Activated CD4-positive, CD25-positive, alpha-beta regulatory T cell treated with anti-CD3 and anti-CD28 coated beads, Interleukin-2, amount 50 U/mL, for 24 hours (primary cell): ENCODE results near the gene C1QTNF9.
"Not testable (repeated sequence)": the region's sequence is repeated elsewhere in the genome, so short reads cannot be mapped to it uniquely, and the experiment has no call there.

Source experiments
- ATAC-seq, 2 donors: fragments of 150-1000 bp; cut with Tn5 transposase; one replicate each; pipeline ENCODE4 v1.10.0; 2021; ENCODE audit warnings: mild to moderate bottlenecking in 1 of 2, moderate library complexity in 1 of 2

Gene C1QTNF9

DNA sequence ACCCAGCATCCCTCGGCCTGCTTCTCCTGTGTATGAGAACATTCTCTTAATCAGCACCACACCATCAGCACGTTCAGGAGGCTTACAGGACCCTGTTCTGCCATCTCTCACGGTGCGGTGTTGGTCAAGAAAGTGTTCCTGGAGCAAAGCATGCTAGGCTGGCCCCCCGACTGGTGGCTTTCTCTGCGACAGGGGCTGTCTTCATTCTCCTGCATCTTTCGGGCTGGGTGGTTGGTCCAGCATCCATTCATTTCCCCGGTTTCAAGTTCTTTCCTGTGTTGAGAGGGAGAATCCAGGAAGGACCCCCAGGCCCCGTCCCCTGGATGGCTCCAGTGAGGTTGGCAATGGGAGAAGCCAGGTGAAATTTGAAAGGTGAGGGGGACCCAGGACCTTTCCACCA is 55.8 kb downstream of the C1QTNF9 start:
- no peak for ATAC-seq

DNA sequence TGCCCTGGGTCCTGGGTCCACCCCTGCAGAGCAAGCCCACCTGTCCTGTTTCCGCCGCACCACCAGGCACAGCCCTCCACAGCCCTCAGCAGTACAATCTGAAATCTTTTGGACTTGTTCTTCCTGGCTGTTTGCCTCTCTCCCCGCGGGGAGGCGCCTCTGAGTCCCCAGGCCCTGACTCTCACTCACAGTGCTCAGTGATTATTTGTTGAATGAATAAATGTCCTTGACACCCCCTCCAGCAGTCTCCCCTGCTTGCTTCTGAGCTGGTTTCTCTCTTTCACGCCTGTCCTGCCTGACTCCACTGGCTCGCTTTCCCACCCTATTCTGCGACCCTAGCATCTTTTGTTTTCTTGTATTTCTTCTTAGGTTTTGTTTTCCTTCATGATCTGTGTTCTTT is 56.9 kb downstream of the C1QTNF9 start:
- ATAC-seq, result not testable (repeated sequence)

GRCh38 chr13:24371273-24371672 is 61.9 kb downstream of the C1QTNF9 start:
- not testable (repeated sequence) for ATAC-seq
